GM23338 (cell line): ENCODE measurements around the gene NDST1. TPM values are rescaled to one million over a fixed set of nuclear protein-coding genes. Genes with fewer than 3 reads are reported as not detected.

Experiments
- ATAC-seq: fragments of 200-7000 bp; cut with Tn5 transposase; 3 replicates; pipeline ENCODE4 v1.9.1; 2020
- DNase-seq: peaks from one replicate; pipeline ENCODE4 v3.0.0-alpha.2; 2015; ENCODE audit warnings: low spot score
- H2AFZ ChIP-seq: fragments of 200-600 bp; sonication (generic); 2 replicates; pipeline ENCODE4 v1.8.0; 2016; ENCODE audit warnings: antibody characterized with exemption, mild to moderate bottlenecking, moderate library complexity
- H3F3A ChIP-seq: fragments of 200-600 bp; sonication (generic); replicated peaks from 2 replicates; pipeline ENCODE4 v1.8.0; 2017; ENCODE audit warnings: antibody characterized with exemption, mixed run types, low read depth
- H3K27ac ChIP-seq: fragments of 200-600 bp; sonication (generic); 2 replicates; pipeline ENCODE4 v1.6.1; 2016; ENCODE audit warnings: low read depth
- H3K27me3 ChIP-seq: fragments of 200-600 bp; sonication (generic); 2 replicates; pipeline ENCODE4 v1.8.0; 2016; ENCODE audit warnings: mild to moderate bottlenecking, mixed run types, moderate library complexity; ENCODE audit not compliant: insufficient read depth
- H3K36me3 ChIP-seq: fragments of 200-600 bp; sonication (generic); 2 replicates; pipeline ENCODE4 v1.8.0; 2016; ENCODE audit warnings: mild to moderate bottlenecking; ENCODE audit not compliant: insufficient read depth
- H3K4me1 ChIP-seq: fragments of 200-600 bp; sonication (generic); 2 replicates; pipeline ENCODE4 v1.8.0; 2016; ENCODE audit warnings: mild to moderate bottlenecking, moderate library complexity; ENCODE audit not compliant: insufficient read depth
- H3K4me2 ChIP-seq: fragments of 200-600 bp; sonication (generic); 2 replicates; pipeline ENCODE4 v1.7.1; 2017; ENCODE audit warnings: mixed run types
- H3K4me3 ChIP-seq: fragments of 200-600 bp; sonication (generic); 2 replicates; pipeline ENCODE4 v1.6.1; 2016; ENCODE audit warnings: mixed run types
- H3K79me2 ChIP-seq: fragments of 200-600 bp; sonication (generic); replicated peaks from 2 replicates; pipeline ENCODE4 v1.8.0; 2017; ENCODE audit warnings: mild to moderate bottlenecking; ENCODE audit not compliant: insufficient read depth
- H3K9me2 ChIP-seq: fragments of 200-600 bp; sonication (generic); 2 replicates; pipeline ENCODE4 v1.8.0; 2017; ENCODE audit not compliant: insufficient read depth
- H4K20me1 ChIP-seq: fragments of 200-600 bp; sonication (generic); replicated peaks from 2 replicates; pipeline ENCODE4 v1.8.0; 2017; ENCODE audit warnings: mild to moderate bottlenecking; ENCODE audit not compliant: insufficient read depth
- H3K27ac Mint-ChIP-seq: 2 replicates; pipeline ENCODE4 v1.8.0; 2020; ENCODE audit warnings: inconsistent platforms, mild to moderate bottlenecking, moderate library complexity, mixed read lengths
- H3K27me3 Mint-ChIP-seq: 3 replicates; pipeline ENCODE4 v1.8.0; 2022; ENCODE audit warnings: low read depth, mild to moderate bottlenecking, moderate library complexity, mixed read lengths, inconsistent platforms; ENCODE audit not compliant: insufficient read depth, poor library complexity
- H3K36me3 Mint-ChIP-seq: 3 replicates; pipeline ENCODE4 v1.8.0; 2021; ENCODE audit warnings: low read depth, mild to moderate bottlenecking, inconsistent platforms, moderate library complexity, mixed read lengths
- H3K4me1 Mint-ChIP-seq: 3 replicates; pipeline ENCODE4 v1.8.0; 2020; ENCODE audit warnings: mild to moderate bottlenecking, inconsistent platforms, mixed read lengths
- H3K4me3 Mint-ChIP-seq: 3 replicates; pipeline ENCODE4 v1.8.0; 2021; ENCODE audit warnings: moderate library complexity, mild to moderate bottlenecking, inconsistent platforms, mixed read lengths
- H3K9me3 Mint-ChIP-seq: 3 replicates; pipeline ENCODE4 v1.8.0; 2020; ENCODE audit warnings: moderate library complexity, mild to moderate bottlenecking, inconsistent platforms, mixed read lengths
- EZH2 ChIP-seq: fragments of 200-600 bp; sonication (generic); IDR thresholded peaks from one replicate; pipeline ENCODE4 v1.8.0; 2017; ENCODE audit warnings: antibody characterized with exemption, mild to moderate bottlenecking, low read depth; ENCODE audit not compliant: unreplicated experiment
- EZH2phosphoT487 ChIP-seq: fragments of 200-600 bp; sonication (generic); IDR thresholded peaks from one replicate; pipeline ENCODE4 v1.8.1; 2018; ENCODE audit warnings: antibody characterized with exemption; ENCODE audit not compliant: unreplicated experiment
- JUNB ChIP-seq: IDR thresholded peaks from one replicate; pipeline ENCODE4 v1.6.1; 2016; ENCODE audit warnings: antibody characterized with exemption; ENCODE audit not compliant: unreplicated experiment
- NANOG ChIP-seq: IDR thresholded peaks from 2 replicates; pipeline ENCODE4 v1.6.1; 2016; ENCODE audit warnings: antibody characterized with exemption, borderline replicate concordance
- POLR2AphosphoS5 ChIP-seq: IDR thresholded peaks from 2 replicates; pipeline ENCODE4 v1.6.1; 2016; ENCODE audit warnings: antibody characterized with exemption, low read depth
- REST ChIP-seq: IDR thresholded peaks from one replicate; pipeline ENCODE4 v1.6.1; 2018; ENCODE audit warnings: antibody characterized with exemption; ENCODE audit not compliant: unreplicated experiment
- STAT1 ChIP-seq: IDR thresholded peaks from one replicate; pipeline ENCODE4 v1.6.1; 2016; ENCODE audit warnings: antibody characterized with exemption; ENCODE audit not compliant: unreplicated experiment
- ZNF114 ChIP-seq: fragments of 250-450 bp; sonication (Bioruptor Pico); IDR thresholded peaks from 2 replicates; pipeline ENCODE4 v1.5.0; 2020; ENCODE audit warnings: mild to moderate bottlenecking, moderate library complexity
- ZNF331 ChIP-seq: fragments of 250-450 bp; sonication (Bioruptor Pico); IDR thresholded peaks from 2 replicates; pipeline ENCODE4 v1.5.0; 2020; ENCODE audit warnings: low read depth, mild to moderate bottlenecking, moderate library complexity
- polyA plus RNA-seq: library from polyadenylated mRNA; unstranded; fragments of >200 nt; fragmentation: Nextera tagmentation; extraction: Ambion mirVana; gene quantifications from 2 replicates; pipeline ENCODE4 v1.2.1, GENCODE V29; 2016
- total RNA-seq: library from RNA; depleted of rRNA; stranded (reverse); fragments of >200 nt; shearing (Covaris generic); gene quantifications from 2 replicates; pipeline ENCODE4 v1.2.3, GENCODE V29; 2014
- TF ChIP-seq, protein P1 (sequence below): fragments of 250-450 bp; sonication (Bioruptor Pico); IDR thresholded peaks from 2 replicates; pipeline ENCODE4 v1.5.0; 2020; ENCODE audit warnings: mild to moderate bottlenecking, moderate library complexity

The NDST1 gene
- total and polyA plus RNA-seq, 2 experiments from 2014 or later = 7.3 to 85.0 TPM

- H3K27me3 ChIP-seq = no peaks in the 10 kb centered on the region
- no peak overlapping the region for H3K4me2 ChIP-seq
- H3K4me1 ChIP-seq = peaks cover 22% of the 10 kb centered on the region; the same call in 1 of the 2 replicates
- H3K36me3 Mint-ChIP-seq = peaks cover 15% of the 10 kb centered on the region
- 0 out of 2 replicates have a peak overlapping the region, but pooled peaks have one; percentile 53 for H3K27ac Mint-ChIP-seq
- peaks cover 47% of the 10 kb centered on the region for H3K4me1 Mint-ChIP-seq
- no peak overlapping the region for H3K27ac ChIP-seq
- ATAC-seq (no peak), DNase-seq (no peak)
- H3K9me3 Mint-ChIP-seq = no peaks in the 10 kb centered on the region
- H3F3A ChIP-seq = no peaks in the 10 kb centered on the region; the same call in 1 of the 2 replicates
- H3K4me3 Mint-ChIP-seq = no peak overlapping the region
- peaks cover 80% of the 10 kb centered on the region for H3K79me2 ChIP-seq
- H3K4me3 ChIP-seq = no peak overlapping the region
- H4K20me1 ChIP-seq = peaks cover 19% of the 10 kb centered on the region
- no peaks in the 10 kb centered on the region for H3K36me3 ChIP-seq
- H3K27me3 Mint-ChIP-seq = peaks cover 7% of the 10 kb centered on the region
- no peak overlapping the region for H2AFZ ChIP-seq
- no peaks in the 10 kb centered on the region for H3K9me2 ChIP-seq
- TF ChIP-seq, protein P1, sequence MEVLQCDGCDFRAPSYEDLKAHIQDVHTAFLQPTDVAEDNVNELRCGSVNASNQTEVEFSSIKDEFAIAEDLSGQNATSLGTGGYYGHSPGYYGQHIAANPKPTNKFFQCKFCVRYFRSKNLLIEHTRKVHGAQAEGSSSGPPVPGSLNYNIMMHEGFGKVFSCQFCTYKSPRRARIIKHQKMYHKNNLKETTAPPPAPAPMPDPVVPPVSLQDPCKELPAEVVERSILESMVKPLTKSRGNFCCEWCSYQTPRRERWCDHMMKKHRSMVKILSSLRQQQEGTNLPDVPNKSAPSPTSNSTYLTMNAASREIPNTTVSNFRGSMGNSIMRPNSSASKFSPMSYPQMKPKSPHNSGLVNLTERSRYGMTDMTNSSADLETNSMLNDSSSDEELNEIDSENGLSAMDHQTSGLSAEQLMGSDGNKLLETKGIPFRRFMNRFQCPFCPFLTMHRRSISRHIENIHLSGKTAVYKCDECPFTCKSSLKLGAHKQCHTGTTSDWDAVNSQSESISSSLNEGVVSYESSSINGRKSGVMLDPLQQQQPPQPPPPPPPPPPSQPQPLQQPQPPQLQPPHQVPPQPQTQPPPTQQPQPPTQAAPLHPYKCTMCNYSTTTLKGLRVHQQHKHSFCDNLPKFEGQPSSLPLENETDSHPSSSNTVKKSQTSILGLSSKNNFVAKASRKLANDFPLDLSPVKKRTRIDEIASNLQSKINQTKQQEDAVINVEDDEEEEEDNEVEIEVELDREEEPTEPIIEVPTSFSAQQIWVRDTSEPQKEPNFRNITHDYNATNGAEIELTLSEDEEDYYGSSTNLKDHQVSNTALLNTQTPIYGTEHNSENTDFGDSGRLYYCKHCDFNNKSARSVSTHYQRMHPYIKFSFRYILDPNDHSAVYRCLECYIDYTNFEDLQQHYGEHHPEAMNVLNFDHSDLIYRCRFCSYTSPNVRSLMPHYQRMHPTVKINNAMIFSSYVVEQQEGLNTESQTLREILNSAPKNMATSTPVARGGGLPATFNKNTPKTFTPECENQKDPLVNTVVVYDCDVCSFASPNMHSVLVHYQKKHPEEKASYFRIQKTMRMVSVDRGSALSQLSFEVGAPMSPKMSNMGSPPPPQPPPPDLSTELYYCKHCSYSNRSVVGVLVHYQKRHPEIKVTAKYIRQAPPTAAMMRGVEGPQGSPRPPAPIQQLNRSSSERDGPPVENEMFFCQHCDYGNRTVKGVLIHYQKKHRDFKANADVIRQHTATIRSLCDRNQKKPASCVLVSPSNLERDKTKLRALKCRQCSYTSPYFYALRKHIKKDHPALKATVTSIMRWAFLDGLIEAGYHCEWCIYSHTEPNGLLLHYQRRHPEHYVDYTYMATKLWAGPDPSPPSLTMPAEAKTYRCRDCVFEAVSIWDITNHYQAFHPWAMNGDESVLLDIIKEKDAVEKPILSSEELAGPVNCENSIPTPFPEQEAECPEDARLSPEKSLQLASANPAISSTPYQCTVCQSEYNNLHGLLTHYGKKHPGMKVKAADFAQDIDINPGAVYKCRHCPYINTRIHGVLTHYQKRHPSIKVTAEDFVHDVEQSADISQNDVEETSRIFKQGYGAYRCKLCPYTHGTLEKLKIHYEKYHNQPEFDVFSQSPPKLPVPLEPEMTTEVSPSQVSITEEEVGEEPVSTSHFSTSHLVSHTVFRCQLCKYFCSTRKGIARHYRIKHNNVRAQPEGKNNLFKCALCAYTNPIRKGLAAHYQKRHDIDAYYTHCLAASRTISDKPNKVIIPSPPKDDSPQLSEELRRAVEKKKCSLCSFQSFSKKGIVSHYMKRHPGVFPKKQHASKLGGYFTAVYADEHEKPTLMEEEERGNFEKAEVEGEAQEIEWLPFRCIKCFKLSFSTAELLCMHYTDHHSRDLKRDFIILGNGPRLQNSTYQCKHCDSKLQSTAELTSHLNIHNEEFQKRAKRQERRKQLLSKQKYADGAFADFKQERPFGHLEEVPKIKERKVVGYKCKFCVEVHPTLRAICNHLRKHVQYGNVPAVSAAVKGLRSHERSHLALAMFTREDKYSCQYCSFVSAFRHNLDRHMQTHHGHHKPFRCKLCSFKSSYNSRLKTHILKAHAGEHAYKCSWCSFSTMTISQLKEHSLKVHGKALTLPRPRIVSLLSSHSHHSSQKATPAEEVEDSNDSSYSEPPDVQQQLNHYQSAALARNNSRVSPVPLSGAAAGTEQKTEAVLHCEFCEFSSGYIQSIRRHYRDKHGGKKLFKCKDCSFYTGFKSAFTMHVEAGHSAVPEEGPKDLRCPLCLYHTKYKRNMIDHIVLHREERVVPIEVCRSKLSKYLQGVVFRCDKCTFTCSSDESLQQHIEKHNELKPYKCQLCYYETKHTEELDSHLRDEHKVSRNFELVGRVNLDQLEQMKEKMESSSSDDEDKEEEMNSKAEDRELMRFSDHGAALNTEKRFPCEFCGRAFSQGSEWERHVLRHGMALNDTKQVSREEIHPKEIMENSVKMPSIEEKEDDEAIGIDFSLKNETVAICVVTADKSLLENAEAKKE (CRISPR knock-in tag) = no peak
- TF ChIP-seq ZNF331 = no peak
- no peak for TF ChIP-seq NANOG
- TF ChIP-seq POLR2AphosphoS5 = no peak
- TF ChIP-seq JUNB = no peak
- no peak for TF ChIP-seq EZH2
- no peak for TF ChIP-seq EZH2phosphoT487
- TF ChIP-seq STAT1 = no peak
- no peak for TF ChIP-seq REST
- TF ChIP-seq ZNF114 = no peak
These were observed 12.0 kb downstream of the NDST1 start for GRCh38 chr5:150519978-150520377.
